T-helper 9 cell (primary cell): ENCODE data around the gene POR.
A peak's percentile ranks its signal among the peaks of the same experiment; 100 is the strongest.
"Not testable (repeated sequence)": the region's sequence is repeated elsewhere in the genome, so short reads cannot be mapped to it uniquely, and the experiment has no call there.

Experiments used
- DNase-seq: peaks from one replicate; pipeline ENCODE4 v3.0.0-alpha.2; 2020

Gene POR

DNA sequence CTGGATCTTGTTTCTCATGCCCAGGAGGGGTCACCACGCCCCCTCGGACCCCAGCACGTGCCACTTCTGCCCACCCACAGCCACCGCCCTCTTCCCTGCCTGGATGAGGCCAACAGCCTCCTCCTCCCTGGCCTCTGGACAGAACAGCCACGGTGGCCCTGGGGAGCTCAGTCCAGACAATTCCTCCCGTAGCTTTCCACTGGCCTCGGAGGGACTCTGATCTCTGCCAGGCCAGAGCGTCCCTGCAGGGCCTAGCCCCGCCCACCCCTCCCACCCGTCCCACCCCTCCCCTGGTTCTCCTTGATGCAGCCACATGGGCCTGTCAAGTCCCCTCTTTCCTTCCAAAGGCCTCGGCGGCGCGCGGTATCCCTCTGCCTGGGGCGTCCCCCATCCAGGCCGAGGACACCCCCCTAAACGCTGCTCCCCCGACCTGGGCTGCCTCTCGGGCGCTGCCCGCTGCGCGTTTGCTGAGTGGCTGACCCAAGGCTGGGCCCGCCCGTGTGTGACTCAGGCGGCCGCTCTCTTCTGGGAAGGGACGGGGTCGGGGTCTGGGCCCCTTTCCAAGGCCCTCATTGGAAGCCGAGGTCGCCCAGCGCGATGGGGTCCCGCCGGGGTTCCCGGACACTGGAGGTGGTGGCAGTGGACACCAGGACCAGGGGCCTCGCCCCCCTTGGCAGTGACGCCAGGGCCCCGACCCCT is 78.9 kb downstream of the POR start:
- peak; percentile 16 for DNase-seq

DNA sequence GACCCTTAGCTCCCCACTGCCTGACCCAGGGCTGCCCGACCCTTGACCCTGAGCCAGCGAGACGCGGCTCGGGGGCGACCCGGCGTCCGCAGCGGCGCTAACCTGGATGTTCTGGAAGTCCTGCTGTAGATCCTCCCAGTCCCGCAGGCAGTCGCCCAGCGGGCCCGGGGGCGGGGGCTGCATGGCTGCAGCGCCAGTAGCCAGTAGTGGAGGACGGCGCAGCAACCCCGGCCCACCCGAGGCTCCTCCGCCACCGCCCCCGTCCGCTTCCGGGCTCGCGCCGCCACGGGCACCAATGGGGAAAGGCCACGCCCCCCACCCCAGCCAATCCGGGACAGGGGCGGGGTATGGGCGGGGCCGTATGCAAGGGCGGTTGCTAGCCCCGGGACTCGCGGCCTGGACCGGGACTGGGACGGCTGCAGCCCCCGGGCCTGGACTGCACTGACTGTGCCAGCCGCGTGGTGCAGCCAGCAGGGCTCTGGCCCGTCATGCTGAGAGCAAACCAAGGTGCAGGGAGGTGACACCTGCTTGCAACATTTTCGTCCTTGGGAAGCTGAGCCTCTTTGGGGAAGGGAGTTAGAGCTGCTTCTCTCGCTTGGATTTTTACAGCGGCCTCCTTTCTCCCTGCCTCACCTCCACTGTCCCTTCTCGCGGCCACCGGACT is 79.6 kb downstream of the POR start, which contains the start of gene TMEM120A:
TSS of gene TMEM120A (minus strand) at position 208 of the 664 bp plus-strand sequence. CDS start at position 183, 25 bp downstream.
- peak; percentile 97 for DNase-seq

DNA sequence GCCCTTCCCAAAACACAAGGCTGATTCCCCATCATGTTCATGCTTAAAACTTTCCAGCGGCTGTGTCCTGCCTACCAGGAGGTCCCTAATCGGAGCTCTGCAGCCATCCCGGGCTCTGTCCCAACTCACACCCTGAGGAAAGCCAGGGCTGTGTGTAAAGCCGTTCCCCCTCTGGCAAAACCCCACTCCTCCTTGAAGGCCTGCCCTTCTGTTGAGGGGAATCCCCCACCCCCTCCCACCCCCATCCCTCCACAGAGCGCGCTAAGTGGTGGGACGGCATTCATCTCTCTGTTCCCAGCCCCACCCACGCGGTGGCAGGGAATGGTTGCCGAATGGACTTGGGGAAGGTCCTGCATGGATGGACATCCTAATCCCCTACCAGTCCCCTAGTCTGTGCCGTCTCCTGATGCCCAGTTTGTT is 80.1 kb downstream of the POR start:
- no peak for DNase-seq

DNA sequence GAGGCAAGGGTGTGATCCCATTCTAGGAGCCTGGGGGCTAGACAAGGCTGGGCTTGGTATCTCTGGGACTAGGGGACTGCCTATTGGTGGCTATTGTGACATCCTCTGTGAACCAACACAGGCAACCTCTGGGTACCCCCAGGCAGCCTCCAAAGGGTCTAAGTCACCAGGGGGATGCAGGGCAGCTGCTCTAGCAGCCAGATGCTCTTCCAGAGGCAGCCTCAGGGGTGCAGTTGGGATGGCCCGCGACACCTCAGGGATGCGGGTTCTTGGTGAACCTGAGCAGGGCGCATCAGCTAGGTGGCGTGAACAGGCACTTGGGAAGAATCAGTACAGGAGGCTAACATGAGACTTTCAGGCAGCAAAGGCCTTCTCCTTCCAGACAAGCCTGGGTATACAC is 81.0 kb downstream of the POR start:
- no peak for DNase-seq

- DNase-seq = no peak
Measured at GRCh38 chr7:75996476-75996875, 81.5 kb downstream of the POR start.

GRCh38 chr7:75998038-75998437 is 83.1 kb downstream of the POR start:
- no peak for DNase-seq

- DNase-seq = no peak
Measured at GRCh38 chr7:76000566-76000965, 85.6 kb downstream of the POR start.

DNA sequence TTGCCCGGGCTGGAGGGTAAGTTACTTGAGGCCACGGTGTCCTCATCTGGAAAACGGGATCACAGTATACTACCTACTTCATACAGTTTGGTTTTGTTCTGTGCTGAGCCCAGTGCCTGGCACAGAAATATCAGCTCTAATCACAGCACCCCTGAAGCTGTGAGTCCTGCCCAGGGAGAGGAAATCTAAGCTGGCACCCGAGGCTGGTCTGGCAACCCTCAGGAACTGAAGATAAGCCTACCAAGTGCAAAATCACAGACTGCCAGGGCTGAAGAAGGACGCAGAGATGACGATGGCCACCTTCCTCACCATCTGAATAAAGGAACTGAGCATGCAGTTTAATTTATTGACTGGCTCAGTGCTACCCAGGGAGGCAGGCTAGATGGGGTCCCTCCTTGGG is 87.2 kb downstream of the POR start:
- DNase-seq = no peak

DNA sequence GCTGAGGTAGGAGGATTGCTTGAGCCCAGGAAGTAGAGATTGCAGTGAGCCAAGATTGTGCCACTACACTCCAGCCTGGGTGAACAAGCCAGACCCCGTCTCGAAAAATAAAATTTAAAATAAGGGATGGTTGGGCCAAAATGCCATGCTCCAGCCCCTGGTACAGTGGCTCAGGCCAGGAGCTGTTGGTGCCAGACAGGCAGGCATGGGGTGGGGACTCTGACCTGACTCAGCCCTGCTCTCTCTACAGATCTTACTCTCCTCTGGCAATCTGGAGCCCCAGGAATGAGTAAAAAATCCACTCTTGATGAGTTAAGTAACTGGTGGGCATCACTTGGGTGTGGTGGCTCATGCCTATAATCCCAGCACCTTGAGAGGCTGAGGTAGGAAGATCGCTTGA is 87.9 kb downstream of the POR start:
- DNase-seq = no peak

DNA sequence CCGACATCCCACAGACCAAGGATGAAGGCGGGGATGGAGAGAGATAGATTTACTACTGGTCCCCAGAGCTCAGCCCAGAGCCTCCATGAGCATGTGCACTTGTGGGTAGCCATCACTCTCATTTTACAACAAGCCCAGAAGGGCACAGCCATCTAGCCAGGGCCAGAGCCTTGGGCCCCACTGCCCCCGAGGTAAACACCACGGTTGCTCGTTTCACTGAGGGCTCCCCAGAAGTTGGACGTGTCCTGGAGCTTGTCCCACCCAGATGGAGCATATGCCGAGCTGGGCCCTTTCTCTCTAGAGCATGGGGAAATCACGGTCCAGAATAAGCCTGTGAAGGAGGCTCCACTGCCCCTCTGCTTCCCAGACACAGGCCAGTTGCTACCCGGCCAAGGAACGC is 88.4 kb downstream of the POR start:
- DNase-seq = no peak

DNA sequence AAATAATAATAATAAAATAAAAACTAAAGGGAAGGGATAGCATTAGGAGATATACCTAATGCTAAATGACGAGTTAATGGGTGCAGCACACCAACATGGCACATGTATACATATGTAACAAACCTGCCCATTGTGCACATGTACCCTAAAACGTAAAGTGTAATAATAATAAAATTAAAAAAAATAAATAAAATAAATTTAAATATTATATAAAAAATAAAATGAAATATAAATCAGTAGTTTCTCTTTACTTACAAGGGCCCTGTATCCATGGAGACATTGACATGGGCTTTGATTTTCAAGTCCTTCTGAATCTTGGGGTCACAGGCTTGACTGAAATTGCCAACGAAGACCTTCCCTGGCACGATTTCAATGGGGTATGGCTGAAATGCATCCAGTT is 90.0 kb downstream of the POR start:
- not testable (repeated sequence) for DNase-seq

DNA sequence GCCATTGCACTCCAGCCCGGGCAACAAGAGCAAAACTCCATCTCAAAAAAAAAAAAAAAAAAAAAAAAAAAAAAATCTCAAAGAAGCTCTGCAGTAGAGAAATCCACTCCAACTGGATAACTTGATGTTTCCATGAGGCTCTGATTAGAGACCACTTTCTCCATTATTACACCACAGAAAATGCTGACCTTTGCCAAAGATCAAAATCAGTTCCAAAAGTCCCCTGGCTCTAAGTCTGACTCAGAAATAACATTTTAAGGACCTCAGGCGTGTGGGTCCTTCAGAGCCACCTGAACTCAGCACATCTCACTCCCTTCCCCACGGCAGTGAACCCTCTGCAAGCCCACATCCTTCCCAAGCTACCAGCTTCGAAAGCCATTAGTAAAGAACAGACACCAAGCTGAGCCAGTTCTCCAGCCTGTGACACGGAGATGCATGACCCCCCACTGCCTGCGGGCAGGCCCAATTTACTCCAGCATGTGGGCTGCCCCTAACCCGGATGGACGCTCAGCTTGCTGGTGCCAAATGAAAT is 93.3 kb downstream of the POR start:
- no peak for DNase-seq

DNA sequence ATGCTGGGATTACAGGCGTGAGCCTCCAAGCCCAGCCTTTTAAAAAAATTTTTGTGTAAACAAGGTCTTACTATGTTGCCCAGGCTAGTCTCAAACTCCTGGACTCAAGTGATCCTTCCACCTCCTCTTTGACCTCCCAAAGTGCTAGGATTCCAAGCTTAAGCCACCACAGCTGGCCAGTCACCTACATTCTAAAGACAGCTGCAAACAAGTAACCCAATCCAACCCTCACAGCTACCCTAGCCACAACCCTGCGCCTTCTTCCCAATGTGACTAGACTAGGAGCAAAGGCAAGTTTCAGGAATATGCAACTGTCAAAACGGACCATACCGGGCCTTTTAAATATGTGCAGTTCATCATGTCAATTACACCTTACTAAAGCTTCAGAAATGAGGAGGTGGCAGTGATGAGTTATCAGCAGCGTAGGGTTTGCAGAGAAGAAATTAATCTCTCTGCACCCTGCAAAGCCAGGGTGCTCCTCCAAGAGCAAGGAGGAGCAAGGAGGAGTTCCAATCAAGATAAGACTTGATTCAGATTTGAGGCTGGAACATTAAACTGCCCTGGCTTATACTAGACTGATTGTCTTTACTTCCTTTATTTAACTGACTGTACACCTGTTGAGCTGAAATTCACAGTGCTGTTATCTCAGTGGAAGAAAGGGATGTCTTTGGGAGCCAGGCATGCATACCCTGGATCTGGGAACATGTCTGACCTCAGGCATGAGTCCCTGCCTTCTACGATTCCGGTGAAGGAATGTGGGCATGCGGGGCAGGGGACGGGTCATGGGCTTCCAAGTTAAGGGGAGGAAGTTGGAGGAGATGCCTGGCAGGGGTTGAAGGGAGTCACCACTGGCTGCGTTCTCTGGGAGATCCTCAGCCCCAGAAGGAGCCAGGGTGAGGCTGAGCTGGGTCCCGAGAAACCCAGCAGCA is 95.0 kb downstream of the POR start:
- no peak for DNase-seq

DNA sequence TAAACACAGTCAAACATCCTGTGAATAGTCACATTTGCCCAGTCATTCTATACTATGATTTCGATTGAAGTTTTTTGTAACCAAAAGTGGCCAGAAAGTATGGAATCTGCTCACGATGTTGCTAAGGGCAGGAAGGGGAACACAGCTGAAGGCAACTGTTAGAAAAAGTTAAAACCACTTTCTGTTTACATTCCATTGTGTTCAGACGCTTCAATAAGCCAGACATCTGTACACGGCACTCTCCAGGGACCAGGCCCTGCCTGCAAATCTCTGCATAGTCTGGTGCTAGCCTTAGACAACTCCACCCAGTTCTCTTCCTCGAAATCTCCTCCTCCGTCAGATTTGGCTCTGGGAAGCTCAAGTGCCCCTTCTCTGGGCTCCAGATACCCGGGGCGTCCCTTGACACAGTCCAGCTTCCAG is 96.5 kb downstream of the POR start:
- DNase-seq = no peak

DNA sequence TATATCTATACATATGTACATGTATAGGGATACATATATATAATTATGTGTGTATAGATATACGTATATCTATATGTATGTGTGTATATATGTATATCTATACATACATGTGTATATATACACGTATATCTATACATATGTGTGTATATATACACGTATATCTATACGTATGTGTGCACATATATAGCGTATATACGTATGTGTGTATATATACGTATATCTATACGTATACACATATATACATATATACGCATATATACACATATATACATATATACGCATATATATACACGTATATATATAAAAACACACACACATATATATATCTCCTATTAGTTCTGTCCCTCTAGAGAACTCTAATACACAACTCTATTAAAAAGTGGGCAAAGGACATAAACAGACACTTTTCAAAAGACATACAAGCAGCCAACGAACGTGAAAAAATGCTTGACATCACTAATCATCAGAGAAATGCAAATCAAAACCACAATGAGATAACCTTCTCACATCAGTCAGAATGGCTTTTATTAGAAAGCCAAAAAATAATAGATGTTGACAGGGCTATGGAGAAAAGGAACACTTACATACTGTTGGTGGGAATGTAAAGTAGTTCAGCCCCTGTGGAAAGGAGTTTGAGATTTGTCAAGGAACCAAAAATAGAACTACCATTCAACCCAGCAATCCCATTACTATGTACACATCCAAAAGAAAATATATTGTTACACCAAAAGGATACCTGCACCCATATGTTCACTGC is 101.4 kb downstream of the POR start:
- DNase-seq = no peak

GRCh38 chr7:76018520-76018919 is 103.6 kb downstream of the POR start:
- DNase-seq = not testable (repeated sequence)

DNA sequence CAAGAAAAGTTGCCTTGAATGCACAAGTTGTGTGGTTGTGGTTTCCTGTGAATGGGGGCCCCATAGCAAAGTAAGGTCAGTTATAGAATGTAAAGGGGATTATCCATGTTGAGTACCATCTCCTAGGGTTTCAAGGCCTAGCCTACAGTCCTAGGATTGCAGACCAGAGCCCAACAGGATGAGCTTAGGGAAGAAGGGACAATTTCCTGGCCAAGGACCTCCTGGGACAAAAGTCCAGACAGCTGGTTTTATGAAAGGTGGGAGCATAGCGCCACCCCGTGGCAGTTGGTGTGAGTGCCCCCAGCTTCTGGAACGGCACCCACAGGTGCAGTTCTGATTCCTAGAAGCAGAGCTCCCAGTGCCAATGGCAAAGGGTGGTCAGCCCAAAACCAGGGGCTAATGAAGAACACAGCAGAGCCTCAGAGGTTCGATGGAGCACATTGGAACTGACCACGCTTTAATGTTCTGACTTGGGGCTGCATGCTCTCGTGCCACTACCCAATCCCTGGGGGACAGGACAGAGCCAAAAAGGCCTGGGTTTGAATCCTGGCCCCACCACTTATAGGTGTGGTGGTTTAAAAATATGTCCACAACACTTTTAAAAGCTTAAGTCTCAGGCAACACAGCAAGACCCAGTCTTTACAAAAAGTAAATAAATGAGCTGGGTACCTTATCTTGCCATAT is 105.2 kb downstream of the POR start:
- DNase-seq = peak; percentile 65

- no peak for DNase-seq
Measured at GRCh38 chr7:76022026-76022780, 107.2 kb downstream of the POR start.

- no peak for DNase-seq
Measured at GRCh38 chr7:76023002-76023401, 108.0 kb downstream of the POR start.

- not testable (repeated sequence) for DNase-seq
Measured at GRCh38 chr7:76029682-76030081, 114.7 kb downstream of the POR start.

DNA sequence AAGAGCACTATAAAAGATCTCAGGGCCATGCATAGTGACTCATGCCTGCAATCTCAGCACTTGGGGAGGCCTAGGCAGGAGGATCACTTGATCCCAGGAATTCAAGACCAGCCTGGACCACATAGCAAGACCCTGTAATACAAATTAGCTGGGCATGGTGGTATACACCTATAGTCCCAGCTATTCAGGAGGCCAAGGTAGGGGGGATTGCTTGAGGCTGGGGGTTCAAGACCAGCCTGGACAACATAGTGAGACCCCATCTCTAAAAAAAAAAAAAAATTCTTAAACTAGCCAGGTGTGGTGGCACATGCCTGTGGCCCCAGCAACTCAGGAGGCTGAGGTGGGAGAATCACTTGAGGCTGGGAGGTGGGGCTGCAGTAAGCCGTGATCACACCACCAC is 117.0 kb downstream of the POR start:
- no peak for DNase-seq
